ENCODE data around the gene HBD.
"Not testable (repeated sequence)": the region's sequence is repeated elsewhere in the genome, so short reads cannot be mapped to it uniquely, and the experiment has no call there.

The HBD gene

DNA sequence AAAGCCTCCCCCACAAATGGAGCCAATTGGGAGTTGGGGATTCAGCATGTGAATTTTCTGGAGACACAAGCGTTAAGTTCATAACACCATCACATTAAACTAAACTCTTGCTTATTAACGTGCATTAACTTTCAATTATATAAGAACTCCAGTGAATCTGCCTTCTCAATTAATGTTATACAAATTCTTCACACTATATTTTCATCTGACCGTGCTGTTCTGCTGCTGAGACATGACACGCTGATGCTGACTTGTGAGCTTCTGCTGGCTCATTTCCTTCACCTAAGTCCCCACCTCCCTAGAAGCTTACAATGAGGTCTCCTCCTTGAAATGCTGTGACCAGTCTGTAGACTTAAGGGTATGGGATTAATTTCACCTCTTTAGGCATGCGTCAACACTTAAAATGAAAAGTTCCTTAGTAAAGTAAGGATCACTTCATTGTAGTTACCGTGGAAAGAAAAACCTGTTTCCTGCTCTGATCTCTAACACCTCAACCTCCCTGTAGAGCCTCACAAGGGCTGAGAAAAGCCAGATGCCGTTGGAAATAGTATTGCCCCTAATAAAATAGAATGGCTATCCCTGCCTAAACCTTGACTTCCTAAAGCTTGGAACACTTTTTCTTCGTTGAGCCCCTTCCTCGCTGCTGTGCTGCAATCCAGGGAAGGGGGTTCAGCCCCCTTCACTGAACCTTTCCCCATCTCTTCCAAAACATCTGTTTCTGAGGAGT is 18.1 kb upstream of the HBD start:
- DNase-seq: no peak

DNA sequence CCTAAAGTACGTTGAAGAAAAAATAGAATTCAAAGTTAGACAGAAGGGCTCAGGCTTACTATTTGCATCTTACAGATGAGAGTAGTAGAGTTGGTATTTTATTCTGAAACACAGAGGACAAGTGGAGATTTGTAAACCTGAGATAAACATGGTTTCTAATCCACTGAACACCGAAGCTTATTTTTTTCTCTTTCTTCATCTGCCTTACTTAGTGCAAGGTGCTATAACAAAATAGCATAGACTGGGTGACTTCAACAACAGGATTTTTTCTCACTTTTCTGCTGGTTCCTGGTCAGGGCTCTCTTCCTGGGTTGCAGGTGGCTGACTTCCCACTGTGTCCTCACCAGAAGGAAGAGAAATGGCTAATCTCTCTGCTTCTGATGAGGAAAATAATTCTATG is 17.5 kb upstream of the HBD start:
- DNase-seq: no peak

DNA sequence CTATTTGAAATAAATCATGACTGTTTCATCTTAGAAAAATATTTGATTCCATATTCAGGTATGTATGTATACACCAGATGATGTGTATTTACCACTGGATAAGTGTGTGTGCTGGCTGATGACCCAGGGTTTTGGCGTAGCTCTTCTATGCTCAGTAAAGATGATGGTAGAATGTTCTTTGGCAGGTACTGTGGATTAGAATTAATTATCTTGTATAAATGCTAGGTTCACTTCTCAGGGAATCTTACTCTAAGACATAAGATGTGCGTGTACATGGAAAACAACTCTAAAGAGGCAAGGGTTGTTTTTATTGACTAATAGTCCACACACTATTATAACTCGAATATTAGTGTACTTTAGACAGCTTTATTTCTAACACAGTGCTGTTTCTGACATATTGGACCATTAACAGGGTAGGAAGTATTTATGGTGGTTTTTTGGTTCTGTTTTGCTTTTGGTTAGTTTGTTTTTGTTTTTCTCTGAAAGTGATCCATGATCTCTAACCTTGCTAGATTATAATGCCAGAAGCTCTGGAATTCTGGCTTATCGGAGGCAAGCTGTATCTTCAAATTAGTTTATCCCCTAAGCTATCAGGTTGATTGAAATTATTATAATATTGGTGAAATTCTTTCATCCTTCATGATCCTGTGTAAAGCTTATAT is 16.4 kb upstream of the HBD start:
- no peak for DNase-seq

DNA sequence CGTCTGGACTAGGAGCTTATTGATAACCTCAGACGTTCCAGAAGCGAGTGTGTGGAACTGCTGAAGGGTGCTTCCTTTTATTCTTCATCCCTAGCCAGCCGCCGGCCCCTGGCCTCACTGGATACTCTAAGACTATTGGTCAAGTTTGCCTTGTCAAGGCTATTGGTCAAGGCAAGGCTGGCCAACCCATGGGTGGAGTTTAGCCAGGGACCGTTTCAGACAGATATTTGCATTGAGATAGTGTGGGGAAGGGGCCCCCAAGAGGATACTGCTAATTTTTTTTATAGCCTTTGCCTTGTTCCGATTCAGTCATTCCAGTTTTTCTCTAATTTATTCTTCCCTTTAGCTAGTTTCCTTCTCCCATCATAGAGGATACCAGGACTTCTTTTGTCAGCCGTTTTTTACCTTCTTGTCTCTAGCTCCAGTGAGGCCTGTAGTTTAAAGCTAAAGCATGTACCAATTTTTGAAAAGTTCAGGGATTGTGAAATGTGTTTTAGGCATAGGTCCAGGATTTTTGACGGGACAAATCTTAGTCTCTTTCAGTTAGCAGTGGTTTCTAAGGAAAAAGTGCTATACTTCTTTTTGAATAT is 15.6 kb upstream of the HBD start, which contains the start of gene HBG1:
Gene HBG1, minus strand, starts transcription at position 51 of the 590 bp plus-strand sequence. CDS start 53 bp downstream, outside the sequence.
- not testable (repeated sequence) for DNase-seq

DNA sequence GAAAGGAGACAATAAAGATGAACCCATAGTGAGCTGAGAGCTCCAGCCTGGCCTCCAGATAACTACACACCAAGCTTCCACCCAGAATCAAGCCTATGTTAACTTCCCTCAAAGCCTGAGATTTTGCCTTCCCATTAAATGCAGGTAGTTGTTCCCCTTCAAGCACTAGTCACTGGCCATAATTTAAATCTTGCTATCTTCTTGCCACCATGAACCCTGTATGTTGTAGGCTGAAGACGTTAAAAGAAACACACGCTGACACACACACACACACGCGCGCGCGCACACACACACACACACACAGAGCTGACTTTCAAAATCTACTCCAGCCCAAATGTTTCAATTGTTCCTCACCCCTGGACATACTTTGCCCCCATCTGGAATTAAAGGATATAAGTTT is 14.2 kb upstream of the HBD start:
- DNase-seq: not testable (repeated sequence)

DNA sequence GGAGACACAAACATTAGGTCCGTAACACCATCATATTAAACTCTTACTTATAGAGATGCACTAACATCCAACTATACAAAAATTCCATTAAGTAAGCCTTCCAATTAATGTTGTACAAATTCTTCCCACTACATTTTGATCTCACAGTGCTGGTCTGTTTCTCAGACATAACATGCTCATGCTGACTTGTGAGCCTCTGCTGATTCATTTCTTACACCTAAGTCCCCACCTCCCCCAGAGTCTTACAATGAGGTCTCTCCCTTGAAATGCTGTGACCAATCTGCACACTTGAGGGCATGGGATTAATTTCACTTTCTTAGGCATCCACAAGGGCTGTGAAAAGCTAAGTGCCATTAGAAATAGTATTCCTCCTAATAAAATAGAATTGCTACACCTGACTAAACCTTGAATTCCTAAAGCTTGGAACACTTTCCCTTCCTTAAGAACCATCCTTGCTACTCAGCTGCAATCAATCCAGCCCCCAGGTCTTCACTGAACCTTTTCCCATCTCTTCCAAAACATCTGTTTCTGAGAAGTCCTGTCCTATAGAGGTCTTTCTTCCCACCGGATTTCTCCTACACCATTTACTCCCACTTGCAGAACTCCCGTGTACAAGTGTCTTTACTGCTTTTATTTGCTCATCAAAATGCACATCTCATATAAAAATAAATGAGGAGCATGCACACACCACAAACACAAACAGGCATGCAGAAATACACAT is 13.3 kb upstream of the HBD start:
- no peak for DNase-seq

DNA sequence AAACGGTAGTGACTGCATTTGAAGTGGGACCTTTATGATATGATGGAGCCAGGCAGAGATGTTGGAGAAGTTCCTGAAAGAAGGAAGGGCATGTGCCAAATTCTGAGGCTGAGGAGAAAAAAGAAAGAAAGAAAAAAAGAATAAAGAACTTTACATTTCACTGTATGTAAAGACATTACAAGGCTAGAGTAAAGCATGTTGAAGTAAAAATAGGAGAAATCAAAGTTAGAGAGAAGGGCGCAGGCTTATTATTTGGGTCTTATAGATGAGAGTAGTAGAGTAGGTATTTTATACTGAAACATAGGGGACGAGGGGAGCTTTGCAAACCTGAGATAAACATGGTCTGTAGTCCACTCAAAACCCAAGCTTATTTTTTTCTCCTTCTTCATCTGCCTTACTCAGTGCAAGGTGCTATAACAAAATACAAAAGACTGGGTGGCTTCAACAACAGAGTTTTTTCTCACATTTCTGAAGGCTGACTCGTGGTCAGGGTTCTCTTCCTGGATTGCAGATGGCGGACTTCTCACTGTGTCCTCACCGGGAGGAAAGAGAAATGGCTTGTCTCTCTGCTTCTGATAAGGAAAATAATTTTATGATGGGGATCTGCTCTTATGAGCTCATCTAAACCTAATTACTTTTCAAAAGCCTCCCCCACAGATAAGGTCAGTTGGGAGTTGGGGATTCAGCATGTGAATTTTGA is 12.6 kb upstream of the HBD start:
- no peak for DNase-seq

DNA sequence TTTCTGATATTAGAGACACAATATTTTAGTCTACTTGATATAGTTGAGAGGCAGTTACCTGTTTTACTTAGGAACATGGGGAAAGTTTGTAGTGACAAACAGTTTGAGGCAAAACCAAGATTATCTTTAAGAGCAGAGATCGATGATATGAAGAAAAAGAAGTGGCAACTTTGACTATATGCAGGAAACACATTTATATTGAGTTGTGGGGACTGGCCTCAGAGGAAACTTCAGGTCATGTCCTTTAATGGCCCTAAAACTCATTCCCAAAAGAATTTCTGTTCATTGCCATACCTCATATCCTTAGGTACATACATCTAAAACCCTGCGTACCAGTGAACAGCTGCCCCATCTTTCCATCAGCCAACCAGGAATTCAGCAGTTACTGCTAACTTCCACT is 10.9 kb upstream of the HBD start:
- DNase-seq: no peak

DNA sequence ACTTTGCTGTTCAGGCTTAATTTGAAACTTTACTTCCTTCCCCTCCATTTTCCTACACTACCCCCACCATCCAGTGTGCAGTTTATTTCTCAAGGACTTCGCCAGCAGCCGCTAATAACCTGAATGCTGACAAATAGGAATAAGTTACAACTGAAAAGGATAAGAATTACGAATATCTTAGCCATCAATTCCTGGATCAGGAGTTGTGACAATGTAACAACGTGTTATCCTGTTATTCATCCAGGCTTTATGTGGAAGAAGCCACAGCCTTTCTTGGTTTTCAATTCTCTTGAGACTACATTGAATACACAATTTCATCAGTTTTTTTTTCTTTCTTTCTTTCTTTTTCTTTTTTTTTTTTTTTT is 9.5 kb upstream of the HBD start:
- no peak for DNase-seq

DNA sequence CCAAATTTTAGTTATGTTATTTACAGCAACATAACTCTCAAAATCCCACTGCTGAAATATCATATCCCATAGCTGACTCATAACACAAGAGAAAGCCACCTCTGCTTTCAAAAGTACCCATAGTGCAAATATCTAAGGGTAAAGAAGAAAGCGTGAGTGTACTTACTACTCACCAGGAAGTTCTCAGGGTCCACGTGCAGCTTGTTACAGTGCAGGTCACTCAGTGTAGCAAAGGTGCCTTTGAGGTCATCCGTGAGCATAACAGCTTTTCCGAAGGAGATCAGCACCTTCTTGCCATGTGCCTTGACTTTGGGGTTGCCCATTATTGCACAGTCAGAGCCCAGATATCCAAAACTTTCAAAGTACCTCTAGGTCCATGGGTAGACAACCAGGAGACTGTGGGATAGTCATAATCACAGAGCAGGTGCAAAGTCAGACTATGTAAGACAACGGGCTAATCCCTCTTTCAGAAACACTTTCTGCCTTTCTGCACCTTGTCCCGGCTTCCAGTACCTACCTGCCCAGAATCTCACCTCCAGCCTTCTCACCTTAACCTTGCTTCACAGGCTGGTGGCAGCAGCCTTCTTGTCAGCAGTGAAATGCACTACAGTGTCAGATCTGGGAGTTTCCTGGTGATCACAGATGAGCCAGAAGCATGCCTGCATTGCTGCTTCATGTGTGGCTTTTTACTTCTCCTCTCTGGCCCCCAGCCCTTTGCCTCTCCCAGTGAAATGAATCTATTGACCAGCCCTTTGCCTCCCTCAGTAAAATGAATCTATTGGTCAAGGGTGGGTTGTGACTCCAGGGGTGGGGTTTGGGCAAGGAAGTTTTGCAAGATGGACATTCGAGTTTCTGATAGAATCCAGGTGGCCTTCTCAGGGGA is 8.9 kb upstream of the HBD start:
- no peak for DNase-seq

DNA sequence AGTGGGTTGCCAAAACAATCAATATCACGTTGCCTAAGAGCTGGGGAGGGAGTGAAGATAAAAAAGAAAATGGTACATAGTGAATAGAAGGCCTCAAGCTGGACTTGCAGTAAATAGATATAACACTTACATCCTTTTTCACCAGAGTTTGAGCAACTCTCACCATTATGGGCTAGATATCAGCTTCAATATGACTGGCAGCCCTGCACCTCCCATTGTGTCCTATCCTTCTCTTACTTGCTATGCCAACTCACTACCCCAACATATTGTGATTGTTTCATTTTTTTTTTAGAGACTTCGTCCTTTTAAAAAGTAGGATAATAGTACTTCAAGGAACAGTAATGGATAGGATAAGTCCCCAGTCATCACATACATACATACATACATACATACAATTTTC is 7.9 kb upstream of the HBD start:
- no peak for DNase-seq

DNA sequence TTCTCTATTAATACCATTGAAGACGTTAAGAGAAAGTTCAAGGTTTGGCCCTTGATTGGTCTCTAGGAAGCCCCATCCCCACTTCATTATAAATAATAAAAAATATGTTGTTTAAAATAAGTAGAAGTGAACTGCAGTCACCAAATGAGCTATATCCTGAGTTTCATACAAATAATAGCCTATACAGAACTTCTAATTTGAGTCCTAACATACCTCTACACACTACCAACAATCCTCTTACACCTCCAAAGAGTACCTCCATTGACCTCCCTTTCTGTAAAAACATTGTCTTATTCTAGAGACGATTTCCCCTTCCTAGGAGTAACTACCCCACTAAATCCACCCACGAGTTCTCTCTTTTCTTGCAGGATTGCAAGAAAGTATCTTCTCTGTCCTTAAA is 7.2 kb upstream of the HBD start:
- DNase-seq: no peak

DNA sequence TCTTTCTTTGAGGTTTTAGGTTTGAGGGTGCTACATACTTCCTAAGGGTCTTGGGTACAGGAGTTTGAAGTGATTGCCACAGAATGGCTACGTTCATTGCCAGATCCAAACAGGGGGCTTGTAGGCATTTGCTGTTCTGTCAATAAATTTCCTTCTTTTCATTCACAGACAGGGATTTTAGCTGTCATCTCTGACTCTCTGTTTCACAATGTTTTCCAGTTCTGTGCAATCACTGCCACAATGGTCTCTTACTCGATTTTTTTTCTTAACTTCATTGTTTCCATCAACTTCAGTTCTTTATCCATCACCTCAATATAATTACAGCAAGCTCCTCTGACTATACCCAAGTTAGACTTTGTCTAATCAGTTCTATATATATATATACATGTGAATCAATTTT is 6.2 kb upstream of the HBD start:
- DNase-seq: no peak

DNA sequence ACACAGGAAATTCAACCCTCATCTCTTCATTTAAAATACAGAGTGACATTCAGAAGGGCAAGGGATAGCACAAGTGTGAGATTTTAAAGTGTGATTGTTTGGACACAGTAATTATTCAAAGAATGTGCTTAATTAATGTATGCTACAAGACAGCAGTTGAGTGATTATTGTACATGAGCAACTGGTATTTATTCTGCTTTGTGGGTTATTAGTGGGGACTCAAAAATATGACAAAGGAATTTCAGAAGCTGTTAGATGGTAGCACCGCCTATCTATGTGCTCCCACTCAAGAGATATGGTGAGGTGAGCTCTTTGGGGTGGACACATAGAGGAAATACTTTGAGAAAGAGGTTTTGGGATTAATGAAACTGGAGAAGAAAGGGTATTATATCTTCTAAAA is 5.8 kb upstream of the HBD start:
- DNase-seq: no peak

DNA sequence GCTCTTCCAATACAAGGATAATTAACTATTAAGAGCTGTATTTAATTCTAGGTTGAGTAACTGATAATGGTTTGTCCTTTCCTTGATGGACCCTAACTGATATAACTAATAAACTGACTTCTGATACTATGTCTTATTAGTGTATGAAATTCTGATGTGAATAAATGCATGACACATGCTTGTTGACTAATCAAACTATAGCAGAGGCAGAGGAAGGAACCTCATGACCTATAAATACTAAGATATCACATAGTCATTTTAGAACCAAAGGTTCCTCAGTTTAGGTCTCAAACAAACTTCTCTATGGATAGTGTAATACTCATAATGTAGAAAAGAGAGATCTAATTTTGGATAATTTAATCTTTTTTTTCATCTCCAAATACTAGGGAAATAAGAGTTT is 4.8 kb upstream of the HBD start:
- no peak for DNase-seq

DNA sequence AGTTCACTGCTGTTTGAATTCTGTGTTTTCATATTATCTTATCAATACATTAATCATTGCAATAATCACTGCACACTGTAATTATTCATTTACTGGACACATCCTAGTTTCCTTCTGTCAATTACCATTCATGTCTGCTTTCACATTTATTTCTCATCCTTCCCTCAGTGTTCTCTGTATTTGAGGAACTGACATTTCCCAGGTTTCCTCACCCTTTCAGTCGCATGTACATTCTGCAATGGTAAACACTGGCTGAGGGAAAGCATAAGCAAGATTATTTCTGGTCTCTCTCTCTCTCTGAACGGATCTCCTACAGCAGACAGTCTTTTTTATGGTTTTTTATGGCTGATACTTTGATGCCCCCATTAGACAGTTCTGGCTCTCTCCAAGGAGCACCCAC is 4.2 kb upstream of the HBD start:
- no peak for DNase-seq

DNA sequence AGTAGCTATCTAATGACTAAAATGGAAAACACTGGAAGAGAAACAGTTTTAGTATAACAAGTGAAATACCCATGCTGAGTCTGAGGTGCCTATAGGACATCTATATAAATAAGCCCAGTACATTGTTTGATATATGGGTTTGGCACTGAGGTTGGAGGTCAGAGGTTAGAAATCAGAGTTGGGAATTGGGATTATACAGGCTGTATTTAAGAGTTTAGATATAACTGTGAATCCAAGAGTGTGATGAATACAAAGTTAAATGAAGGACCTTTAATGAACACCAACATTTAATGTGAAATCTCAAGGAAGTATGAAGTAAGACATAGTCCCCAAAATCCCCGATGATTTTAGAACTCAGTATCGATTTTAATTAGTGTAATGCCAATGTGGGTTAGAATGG is 3.1 kb upstream of the HBD start:
- no peak for DNase-seq

DNA sequence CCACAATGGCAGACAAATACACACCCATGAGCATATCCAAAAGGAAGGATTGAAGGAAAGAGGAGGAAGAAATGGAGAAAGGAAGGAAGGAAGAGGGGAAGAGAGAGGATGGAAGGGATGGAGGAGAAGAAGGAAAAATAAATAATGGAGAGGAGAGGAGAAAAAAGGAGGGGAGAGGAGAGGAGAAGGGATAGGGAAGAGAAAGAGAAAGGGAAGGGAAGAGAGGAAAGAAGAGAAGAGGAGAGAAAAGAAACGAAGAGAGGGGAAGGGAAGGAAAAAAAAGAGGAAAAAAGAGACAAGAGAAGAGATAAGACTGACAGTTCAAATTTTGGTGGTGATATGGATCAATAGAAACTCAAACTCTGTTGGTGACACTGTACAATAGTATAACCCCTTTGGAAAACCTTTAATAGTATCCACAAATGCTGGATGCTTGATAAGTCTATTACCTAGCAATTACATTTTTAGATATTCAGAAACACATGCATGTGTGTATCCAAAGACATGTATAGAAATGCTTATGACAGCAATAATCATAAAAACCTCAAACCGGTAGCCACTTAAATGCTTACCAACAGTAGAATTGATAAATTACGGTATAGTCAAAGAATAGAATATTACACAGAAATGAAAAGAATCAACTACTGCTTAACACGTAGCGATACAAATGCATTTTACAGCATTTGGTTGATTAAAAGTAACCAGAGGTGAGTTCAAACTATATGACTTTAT is 1.2 kb upstream of the HBD start:
- no peak for DNase-seq

DNA sequence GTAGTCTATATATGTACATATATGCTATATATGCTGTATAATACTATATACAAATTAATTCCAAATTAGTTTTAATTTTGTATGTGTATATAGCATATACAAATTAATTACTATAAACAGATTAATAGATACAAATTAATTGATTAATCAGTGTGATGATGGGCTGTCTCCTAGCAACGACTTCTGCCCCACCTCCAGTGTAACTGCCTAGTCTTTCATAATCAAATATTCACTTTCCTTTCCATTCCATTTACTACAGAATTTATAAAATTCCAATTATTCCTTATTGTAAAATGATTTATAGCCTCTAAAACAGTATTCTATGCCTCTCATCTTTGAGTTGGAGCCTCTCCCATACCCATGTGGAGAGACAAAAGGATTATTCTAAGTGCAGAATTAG is 976 bp downstream of the HBD start:
- DNase-seq: no peak

DNA sequence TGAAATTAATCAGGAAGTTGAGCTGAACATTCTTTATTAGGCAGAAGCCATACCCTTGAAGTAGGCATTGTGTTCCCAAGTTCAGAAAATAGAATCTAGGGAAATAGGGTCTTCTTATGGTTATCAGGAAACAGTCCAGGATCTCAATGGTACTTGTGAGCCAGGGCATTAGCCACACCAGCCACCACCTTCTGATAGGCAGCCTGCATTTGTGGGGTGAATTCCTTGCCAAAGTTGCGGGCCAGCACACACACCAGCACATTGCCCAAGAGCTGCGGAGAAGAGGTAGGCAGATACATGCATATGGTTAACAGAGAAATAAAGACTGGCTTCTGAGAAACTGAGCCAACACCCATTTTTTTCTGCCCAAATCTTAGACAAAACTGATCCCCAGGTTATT is 1.5 kb downstream of the HBD start:
- no peak for DNase-seq

DNA sequence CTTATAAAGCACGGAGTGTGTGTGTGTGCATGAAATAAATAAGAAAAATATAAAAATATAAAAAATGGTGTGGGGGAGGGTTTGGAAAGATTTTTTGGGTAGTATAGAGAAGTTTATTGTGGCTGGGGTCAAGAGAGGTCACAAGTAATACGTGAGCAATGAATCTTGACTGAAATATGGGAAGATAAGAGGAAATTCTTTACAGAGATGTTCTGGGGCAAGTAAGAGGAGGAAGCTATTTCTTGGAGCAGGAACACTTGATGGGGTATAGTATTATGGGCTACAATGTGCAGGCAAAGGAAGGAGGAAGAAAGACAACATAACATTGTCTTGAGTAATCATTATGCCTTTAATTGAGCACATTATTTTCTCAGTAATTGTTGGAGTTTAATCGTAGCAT is 2.1 kb downstream of the HBD start:
- no peak for DNase-seq
